ENCODE measurements around the gene LRP2.
"Not testable (repeated sequence)": the region's sequence is repeated elsewhere in the genome, so short reads cannot be mapped to it uniquely, and the experiment has no call there.

LRP2 gene

GRCh38 chr2:169328785-169329184 lies 33.5 kb downstream of the LRP2 start:
- TF ChIP-seq CTCF (conservative IDR thresholded peaks at IDR 0.05; ENCODE audit: low read depth, low read length): no peak
- Histone ChIP-seq H4K20me1 (ENCODE audit: insufficient read depth) (no peaks in the 10 kb centered on the region), H2AFZ (ENCODE audit: low read depth) (no peak overlapping the region), H3K4me1 (ENCODE audit: low read depth, poor library complexity, severe bottlenecking) (no peaks in the 10 kb centered on the region), H3K4me2 (no peak overlapping the region), H3K9ac (no peak overlapping the region), H3K4me3 (IDR thresholded peaks at IDR 0.05; ENCODE audit: insufficient read depth, low read depth, low read length) (no peak overlapping the region), H3K79me2 (ENCODE audit: insufficient read depth, low read depth) (no peaks in the 10 kb centered on the region), H3K27ac (no peak overlapping the region), H3K27me3 (ENCODE audit: insufficient read depth, low read depth) (no peaks in the 10 kb centered on the region), H3K36me3 (ENCODE audit: insufficient read depth) (no peaks in the 10 kb centered on the region)

GRCh38 chr2:169327837-169328236 lies 34.5 kb downstream of the LRP2 start:
- not testable (repeated sequence) for H2AFZ ChIP-seq (ENCODE audit: low read depth); H3K9ac ChIP-seq; H4K20me1 ChIP-seq (ENCODE audit: insufficient read depth); H3K4me2 ChIP-seq; H3K27me3 ChIP-seq (ENCODE audit: insufficient read depth, low read depth); H3K79me2 ChIP-seq (ENCODE audit: insufficient read depth, low read depth); H3K4me3 ChIP-seq (IDR thresholded peaks at IDR 0.05; ENCODE audit: insufficient read depth, low read depth, low read length); H3K4me1 ChIP-seq (ENCODE audit: low read depth, poor library complexity, severe bottlenecking); H3K36me3 ChIP-seq (ENCODE audit: insufficient read depth); H3K27ac ChIP-seq

DNA sequence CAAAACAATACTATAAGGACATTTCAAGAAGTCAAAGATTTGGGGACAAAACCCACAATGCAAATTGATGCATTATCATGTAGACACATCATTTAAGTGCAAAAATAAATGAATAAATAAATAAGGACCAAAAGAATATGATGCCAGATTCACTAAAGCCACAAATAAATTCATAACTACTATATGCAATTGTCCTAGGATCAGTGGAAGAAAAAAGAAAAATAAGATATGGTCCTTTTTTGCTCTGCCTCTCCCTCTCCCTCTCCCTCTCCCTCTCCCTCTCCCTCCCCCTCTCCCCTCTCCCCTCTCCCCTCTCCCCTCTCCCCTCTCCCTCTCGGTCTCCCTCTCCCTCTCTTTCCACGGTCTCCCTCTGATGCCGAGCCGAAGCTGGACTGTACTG lies 36.4 kb downstream of the LRP2 start:
- H3K4me3 ChIP-seq (IDR thresholded peaks at IDR 0.05; ENCODE audit: insufficient read depth, low read depth, low read length); H3K9ac ChIP-seq; H3K27ac ChIP-seq; H4K20me1 ChIP-seq (ENCODE audit: insufficient read depth); H3K79me2 ChIP-seq (ENCODE audit: insufficient read depth, low read depth); H2AFZ ChIP-seq (ENCODE audit: low read depth); H3K27me3 ChIP-seq (ENCODE audit: insufficient read depth, low read depth); H3K36me3 ChIP-seq (ENCODE audit: insufficient read depth); H3K4me1 ChIP-seq (ENCODE audit: low read depth, poor library complexity, severe bottlenecking); H3K4me2 ChIP-seq: not testable (repeated sequence)

DNA sequence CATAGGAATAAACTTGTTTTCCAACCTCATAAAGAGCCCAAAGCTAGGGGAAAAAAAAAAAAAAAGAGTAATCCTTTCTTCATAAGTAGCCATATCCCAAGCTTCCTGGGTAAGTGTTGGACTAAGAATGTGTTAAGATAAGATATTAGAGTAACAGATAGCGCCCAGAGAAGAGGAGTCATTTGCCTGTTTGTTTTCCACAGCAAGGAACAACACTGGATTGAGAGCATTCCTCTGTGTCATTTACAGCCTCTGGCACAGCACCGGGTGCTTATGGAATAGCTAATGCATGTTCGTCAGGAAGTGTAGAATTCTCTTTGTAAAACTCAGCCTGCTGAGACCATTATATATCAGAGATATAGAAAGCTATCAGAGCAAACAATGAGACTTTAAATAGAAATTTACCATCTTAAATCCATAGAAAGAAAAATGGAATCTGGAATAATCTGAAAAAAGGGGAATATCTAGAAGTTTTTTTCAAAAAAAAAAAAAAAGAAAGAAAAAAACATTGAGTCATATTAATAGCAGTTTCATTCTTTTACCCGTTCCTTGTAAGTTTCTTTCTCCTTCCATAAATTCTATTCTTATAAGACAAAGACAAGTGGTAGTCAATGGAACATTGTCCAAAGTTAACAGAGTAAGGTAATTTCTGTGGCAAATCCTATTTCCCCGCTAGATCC lies 37.6 kb downstream of the LRP2 start:
- Histone ChIP-seq H3K4me2 (no peak overlapping the region), H3K9ac (no peak overlapping the region), H4K20me1 (ENCODE audit: insufficient read depth) (no peaks in the 10 kb centered on the region), H3K36me3 (ENCODE audit: insufficient read depth) (no peaks in the 10 kb centered on the region), H3K4me3 (IDR thresholded peaks at IDR 0.05; ENCODE audit: insufficient read depth, low read depth, low read length) (no peak overlapping the region), H2AFZ (ENCODE audit: low read depth) (no peak overlapping the region), H3K4me1 (ENCODE audit: low read depth, poor library complexity, severe bottlenecking) (no peaks in the 10 kb centered on the region), H3K27me3 (ENCODE audit: insufficient read depth, low read depth) (no peaks in the 10 kb centered on the region), H3K79me2 (ENCODE audit: insufficient read depth, low read depth) (no peaks in the 10 kb centered on the region), H3K27ac (no peak overlapping the region)
- TF ChIP-seq CTCF (conservative IDR thresholded peaks at IDR 0.05; ENCODE audit: low read depth, low read length): no peak

DNA sequence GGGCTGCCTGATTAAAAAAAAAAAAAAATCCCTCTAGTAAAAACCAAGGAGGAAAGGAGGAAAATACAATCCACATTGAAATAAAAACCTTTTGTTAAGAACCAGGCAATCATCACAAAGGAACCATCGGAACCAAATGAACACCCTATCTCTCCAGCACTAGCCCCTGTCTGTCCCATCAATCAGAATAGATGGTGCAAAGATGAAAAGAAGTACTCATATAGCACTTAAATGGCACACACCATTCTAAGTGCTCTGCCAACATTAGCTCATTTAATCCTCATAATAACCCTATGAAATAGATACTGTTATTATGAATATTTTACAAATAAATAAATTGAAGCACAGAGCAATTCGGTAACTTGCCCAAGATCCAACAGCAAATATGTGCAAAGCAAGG lies 38.5 kb downstream of the LRP2 start:
- no peaks in the 10 kb centered on the region for H3K4me1 ChIP-seq (ENCODE audit: low read depth, poor library complexity, severe bottlenecking)
- TF ChIP-seq CTCF (conservative IDR thresholded peaks at IDR 0.05; ENCODE audit: low read depth, low read length): no peak
- no peak overlapping the region for H3K4me2 ChIP-seq
- no peaks in the 10 kb centered on the region for H3K79me2 ChIP-seq (ENCODE audit: insufficient read depth, low read depth)
- H3K36me3 ChIP-seq (ENCODE audit: insufficient read depth): no peaks in the 10 kb centered on the region
- H3K27ac ChIP-seq: no peak overlapping the region
- no peak overlapping the region for H3K4me3 ChIP-seq (IDR thresholded peaks at IDR 0.05; ENCODE audit: insufficient read depth, low read depth, low read length)
- no peak overlapping the region for H2AFZ ChIP-seq (ENCODE audit: low read depth)
- no peak overlapping the region for H3K9ac ChIP-seq
- no peaks in the 10 kb centered on the region for H4K20me1 ChIP-seq (ENCODE audit: insufficient read depth)
- H3K27me3 ChIP-seq (ENCODE audit: insufficient read depth, low read depth): no peaks in the 10 kb centered on the region
